Osteoblast (primary cell): ENCODE measurements around the gene TMEM176B. TPM values are rescaled to one million over a fixed set of nuclear protein-coding genes. Genes with fewer than 3 reads are reported as not detected.

Experiments
- DNase-seq: peaks from one replicate; pipeline ENCODE4 v3.0.0; 2011; ENCODE audit warnings: low spot score, mixed read lengths; ENCODE audit not compliant: insufficient read length; ENCODE audit errors: missing footprints
- H2AFZ ChIP-seq: 2 replicates; pipeline ENCODE4 v1.6.0; 2011; ENCODE audit warnings: mild to moderate bottlenecking, low read length
- H3K27ac ChIP-seq: 2 replicates; pipeline ENCODE4 v1.5.1; 2011; ENCODE audit warnings: mild to moderate bottlenecking, low read depth, low read length, moderate library complexity
- H3K27me3 ChIP-seq: 2 replicates; pipeline ENCODE4 v1.6.0; 2012; ENCODE audit warnings: mild to moderate bottlenecking, control low read depth, inconsistent platforms, low read length, moderate library complexity; ENCODE audit not compliant: insufficient read depth
- H3K36me3 ChIP-seq: 2 replicates; pipeline ENCODE4 v1.5.1; 2011; ENCODE audit warnings: mild to moderate bottlenecking, low read length, control low read depth, moderate library complexity; ENCODE audit not compliant: insufficient read depth
- H3K4me1 ChIP-seq: 2 replicates; pipeline ENCODE4 v1.5.1; 2011; ENCODE audit warnings: mild to moderate bottlenecking, low read length, control low read depth, moderate library complexity; ENCODE audit not compliant: insufficient read depth
- H3K4me2 ChIP-seq: 2 replicates; pipeline ENCODE4 v1.6.0; 2011; ENCODE audit warnings: mild to moderate bottlenecking, low read length; ENCODE audit not compliant: insufficient read depth
- H3K4me3 ChIP-seq: fragments of 200-600 bp; sonication (generic); 3 replicates; pipeline ENCODE4 v1.5.1; 2012; ENCODE audit warnings: mild to moderate bottlenecking, low read length, inconsistent platforms; ENCODE audit not compliant: insufficient read depth
- H3K79me2 ChIP-seq: 2 replicates; pipeline ENCODE4 v1.6.0; 2012; ENCODE audit warnings: mild to moderate bottlenecking, low read length, control low read depth, inconsistent platforms; ENCODE audit not compliant: insufficient read depth
- H3K9me3 ChIP-seq: 2 replicates; pipeline ENCODE4 v1.5.1; 2011; ENCODE audit warnings: low read depth, low read length, control low read depth
- H4K20me1 ChIP-seq: 2 replicates; pipeline ENCODE4 v1.6.0; 2012; ENCODE audit warnings: mild to moderate bottlenecking, low read length, control low read depth; ENCODE audit not compliant: insufficient read depth
- total RNA-seq: library from RNA; depleted of rRNA; stranded (reverse); fragments of >200 nt; gene quantifications from 2 replicates; pipeline ENCODE4 v1.2.3, GENCODE V29; 2012
- TF ChIP-seq, protein P1 (sequence below): IDR thresholded peaks from 2 replicates; pipeline ENCODE4 v1.5.1; 2011; ENCODE audit warnings: mild to moderate bottlenecking, low read depth, low read length, moderate library complexity; ENCODE audit errors: extremely low read depth

Gene TMEM176B
- total RNA-seq, 1 donor, result 0.72 TPM

DNA sequence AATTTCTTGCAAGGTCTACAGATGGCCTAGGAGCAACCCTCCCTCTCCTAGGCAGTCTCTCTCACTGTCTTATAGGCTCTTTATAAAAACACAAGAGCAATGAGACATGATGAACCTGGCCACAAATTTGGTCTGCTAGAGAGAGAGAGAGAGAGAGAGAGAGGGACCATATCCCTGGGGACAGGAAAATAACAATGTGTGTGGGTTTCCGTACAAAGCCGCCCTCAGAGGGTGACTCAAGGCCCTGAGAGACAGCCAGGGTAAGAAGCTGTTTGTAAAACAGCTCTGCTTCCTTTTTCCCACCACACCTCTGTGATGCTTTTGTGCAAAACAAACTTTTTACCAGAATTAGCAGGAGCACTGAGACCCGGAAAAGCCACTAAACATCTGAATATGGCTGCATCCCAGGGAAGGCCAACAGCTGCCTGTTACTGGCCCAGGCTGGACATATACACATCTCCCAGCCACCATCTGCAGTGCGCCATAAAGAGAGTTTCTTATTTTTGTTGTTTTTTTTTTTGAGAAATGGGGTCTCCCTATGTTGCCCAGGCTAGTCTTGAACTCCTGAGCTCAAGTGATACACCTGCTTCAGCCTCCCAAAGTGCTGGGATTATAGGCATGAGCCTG lies 44.6 kb downstream of the TMEM176B start:
- H2AFZ ChIP-seq, result no peak overlapping the region
- H4K20me1 ChIP-seq, result no peaks in the 10 kb centered on the region
- H3K9me3 ChIP-seq, result no peaks in the 10 kb centered on the region
- H3K4me2 ChIP-seq, result no peak overlapping the region
- no peaks in the 10 kb centered on the region for H3K36me3 ChIP-seq
- H3K4me1 ChIP-seq, result no peaks in the 10 kb centered on the region
- no peaks in the 10 kb centered on the region for H3K27me3 ChIP-seq
- TF ChIP-seq, protein P1, sequence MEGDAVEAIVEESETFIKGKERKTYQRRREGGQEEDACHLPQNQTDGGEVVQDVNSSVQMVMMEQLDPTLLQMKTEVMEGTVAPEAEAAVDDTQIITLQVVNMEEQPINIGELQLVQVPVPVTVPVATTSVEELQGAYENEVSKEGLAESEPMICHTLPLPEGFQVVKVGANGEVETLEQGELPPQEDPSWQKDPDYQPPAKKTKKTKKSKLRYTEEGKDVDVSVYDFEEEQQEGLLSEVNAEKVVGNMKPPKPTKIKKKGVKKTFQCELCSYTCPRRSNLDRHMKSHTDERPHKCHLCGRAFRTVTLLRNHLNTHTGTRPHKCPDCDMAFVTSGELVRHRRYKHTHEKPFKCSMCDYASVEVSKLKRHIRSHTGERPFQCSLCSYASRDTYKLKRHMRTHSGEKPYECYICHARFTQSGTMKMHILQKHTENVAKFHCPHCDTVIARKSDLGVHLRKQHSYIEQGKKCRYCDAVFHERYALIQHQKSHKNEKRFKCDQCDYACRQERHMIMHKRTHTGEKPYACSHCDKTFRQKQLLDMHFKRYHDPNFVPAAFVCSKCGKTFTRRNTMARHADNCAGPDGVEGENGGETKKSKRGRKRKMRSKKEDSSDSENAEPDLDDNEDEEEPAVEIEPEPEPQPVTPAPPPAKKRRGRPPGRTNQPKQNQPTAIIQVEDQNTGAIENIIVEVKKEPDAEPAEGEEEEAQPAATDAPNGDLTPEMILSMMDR, result no peak
- H3K4me3 ChIP-seq, result no peak overlapping the region
- no peaks in the 10 kb centered on the region for H3K79me2 ChIP-seq
- DNase-seq, result peak; percentile 34
- H3K27ac ChIP-seq, result no peak overlapping the region

DNA sequence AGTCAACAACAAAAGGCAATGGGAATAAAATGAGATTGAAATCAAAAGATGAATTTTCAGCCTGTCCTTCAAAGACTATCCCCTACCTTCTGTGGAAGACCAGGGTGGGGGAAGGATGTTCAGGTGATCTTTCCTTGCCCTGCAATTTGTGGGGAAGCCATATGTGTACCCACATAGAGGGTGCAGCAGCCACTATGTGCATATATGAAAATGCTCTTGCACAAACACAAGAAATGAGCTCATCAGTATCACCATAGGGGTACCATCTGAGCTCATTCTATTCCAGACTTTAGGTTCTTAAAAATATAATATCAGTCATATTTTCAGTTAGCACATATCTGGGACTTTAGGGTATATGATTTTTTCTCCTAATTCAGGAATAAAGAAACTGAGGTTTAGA lies 45.2 kb downstream of the TMEM176B start:
- Histone ChIP-seq H3K79me2 (no peaks in the 10 kb centered on the region), H3K4me3 (no peak overlapping the region), H4K20me1 (no peaks in the 10 kb centered on the region), H3K36me3 (no peaks in the 10 kb centered on the region), H2AFZ (no peak overlapping the region), H3K9me3 (no peaks in the 10 kb centered on the region), H3K27me3 (no peaks in the 10 kb centered on the region), H3K4me2 (no peak overlapping the region), H3K4me1 (no peaks in the 10 kb centered on the region), H3K27ac (no peak overlapping the region)
- DNase-seq, result no peak
- TF ChIP-seq, protein P1, result no peak

DNA sequence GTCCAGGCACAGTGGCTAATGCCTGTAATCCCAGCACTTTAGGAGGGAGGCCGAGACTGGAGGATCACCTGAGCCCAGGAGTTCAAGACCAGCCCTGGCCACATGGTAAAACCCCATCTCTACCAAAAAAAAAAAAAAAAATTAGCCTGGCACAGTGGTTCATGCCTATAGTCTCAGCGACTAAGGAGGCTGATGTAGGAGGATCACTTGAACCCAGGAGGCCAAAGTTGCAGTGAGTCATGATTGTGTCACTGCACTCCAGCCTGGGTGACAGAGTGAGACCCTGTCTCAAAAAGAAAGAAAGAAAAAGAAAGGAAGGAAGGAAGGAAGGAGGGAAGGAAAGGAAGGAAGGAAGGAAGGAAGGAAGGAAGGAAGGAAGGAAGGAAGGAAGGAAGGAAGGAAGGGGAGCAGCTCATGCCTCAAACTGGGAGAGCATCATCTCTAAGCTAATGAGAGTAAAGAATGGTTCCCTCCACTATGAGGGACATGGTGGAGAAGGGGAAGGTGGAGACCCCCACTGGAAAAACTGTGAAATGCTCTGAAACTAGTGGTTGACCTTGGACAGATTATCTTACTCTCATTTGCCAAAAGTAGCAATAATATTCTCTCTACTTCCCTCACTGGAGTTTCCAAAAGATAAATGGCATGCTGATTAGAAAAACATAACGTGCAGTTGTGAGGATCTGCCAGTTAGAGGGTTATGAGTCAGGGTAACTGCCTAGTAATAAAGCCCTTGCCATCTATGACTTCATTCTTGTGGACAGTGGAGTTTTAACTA lies 46.1 kb downstream of the TMEM176B start:
- Histone ChIP-seq H3K27me3 (no peaks in the 10 kb centered on the region), H4K20me1 (no peaks in the 10 kb centered on the region), H3K27ac (no peak overlapping the region), H3K4me3 (no peak overlapping the region), H3K4me1 (no peaks in the 10 kb centered on the region), H3K9me3 (no peaks in the 10 kb centered on the region), H3K36me3 (no peaks in the 10 kb centered on the region), H3K4me2 (no peak overlapping the region), H2AFZ (no peak overlapping the region), H3K79me2 (no peaks in the 10 kb centered on the region)
- DNase-seq, result no peak
- TF ChIP-seq, protein P1, result no peak

DNA sequence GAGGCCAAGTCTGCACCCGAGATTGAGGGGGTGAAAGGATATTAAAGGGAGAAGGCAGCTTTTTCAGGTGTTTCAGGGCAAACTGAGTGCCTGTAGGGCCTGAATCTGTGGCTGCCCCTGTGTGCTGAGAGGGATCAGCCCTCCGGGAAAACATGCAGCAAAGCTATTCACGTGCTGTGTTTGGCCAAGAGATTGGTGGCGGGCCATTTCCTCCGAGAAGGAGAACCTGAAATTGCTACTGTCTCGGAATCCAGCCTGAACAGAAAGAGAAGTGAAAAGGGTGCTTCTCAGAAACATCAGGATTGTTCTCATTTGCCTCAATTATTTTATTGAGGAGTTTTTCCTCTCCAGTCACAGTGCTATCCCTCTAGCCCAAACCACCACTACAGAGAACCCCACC lies 46.9 kb downstream of the TMEM176B start:
- Histone ChIP-seq H3K4me3 (no peak overlapping the region), H3K4me1 (no peaks in the 10 kb centered on the region), H4K20me1 (no peaks in the 10 kb centered on the region), H3K9me3 (no peaks in the 10 kb centered on the region), H3K79me2 (no peaks in the 10 kb centered on the region), H3K4me2 (no peak overlapping the region), H3K27ac (no peak overlapping the region), H3K27me3 (no peaks in the 10 kb centered on the region), H2AFZ (no peak overlapping the region), H3K36me3 (no peaks in the 10 kb centered on the region)
- TF ChIP-seq, protein P1, result no peak
- DNase-seq, result no peak
